Femur (tissue), 1 donor: ENCODE measurements around the gene ALDH3A1.
A peak's percentile ranks its signal among the peaks of the same experiment; 100 is the strongest.

ENCODE experiments used
- DNase-seq: peaks from one replicate; pipeline ENCODE4 v3.0.0-alpha.2; 2017

ALDH3A1 gene

DNA sequence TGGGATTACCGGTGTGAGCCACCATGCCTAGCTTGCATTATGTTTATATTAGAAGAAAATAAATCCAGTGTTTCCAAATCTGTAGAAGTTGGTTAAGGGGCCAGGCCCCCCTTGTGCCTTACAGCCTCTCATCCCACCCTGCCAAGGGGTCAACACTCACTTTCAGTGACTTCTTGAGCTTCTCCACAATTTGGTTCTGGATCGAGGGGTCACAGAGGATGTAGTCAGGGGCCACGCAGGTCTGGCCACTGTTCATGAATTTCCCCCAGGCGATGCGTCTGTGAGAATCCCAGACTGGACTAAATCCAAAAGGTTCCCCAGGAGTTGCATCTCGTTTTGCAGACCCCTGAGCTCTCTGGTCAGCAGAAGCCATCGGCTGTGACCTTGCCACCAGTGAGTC, 7.2 kb downstream of the ALDH3A1 start:
- no peak for DNase-seq

DNA sequence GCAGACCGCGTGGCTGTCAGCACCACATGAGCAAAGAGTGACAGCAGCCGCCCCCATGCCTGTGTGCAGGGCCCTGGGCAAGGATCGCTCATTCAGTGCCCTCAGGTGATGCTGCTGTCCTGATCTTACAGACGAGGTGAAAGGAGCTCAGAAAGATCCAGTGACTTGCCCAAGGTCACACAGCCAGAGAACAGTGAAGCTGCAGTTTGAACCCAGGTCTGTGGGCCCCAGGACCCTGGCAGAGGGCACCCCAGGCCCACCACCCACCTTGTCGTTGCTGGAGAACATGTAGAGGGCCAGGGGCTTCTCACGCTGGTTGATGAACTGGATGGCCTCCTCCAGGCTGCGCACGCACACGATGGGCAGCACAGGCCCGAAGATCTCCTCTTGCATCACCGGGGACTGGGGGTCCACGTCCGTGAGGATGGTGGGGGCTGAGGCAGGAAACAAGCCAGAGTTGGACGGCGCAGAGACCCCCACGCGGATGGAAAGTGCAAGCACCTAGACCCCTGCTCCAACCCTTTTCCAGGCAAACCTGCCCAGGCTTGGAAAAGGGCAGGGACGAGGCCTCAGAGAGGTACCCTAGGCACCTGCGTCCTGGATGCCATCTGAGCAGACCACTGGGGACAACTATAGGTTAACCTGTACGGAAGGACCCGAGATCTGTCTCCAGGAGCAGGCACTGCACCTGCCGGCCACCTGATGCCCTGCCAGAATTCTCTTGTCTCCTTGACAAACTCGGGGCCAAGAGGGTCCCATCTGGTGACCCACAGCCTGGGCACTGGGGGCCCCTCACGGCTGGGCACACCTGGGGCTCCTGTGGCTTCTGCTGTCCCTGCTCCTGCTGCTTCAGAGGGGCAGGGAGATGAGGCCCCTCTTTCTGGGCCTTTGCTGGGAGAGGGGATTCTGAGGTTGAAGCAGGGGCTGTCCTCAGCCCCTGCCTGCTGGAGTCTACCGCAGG, 8.6 kb downstream of the ALDH3A1 start:
- DNase-seq: no peak

DNA sequence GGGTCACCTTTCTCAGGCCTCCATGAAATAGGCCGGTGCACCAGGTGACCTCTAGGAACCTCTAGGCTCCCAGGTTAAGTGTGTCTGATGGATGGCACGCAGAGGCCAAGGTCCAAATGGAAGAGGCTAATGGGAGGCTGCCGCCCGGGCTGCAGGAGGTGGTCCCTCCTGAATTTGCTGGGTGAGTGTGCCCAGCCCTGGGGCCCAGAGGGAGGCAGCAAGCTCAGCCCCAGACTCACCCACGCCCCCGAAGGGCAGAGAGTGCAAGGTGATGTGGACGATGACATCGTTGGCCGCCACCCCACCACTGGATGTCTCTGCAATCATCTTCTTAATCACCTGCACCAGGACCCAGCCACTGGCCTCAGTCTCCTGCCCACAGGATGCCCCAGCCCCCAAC, 9.3 kb downstream of the ALDH3A1 start:
- DNase-seq: no peak

DNA sequence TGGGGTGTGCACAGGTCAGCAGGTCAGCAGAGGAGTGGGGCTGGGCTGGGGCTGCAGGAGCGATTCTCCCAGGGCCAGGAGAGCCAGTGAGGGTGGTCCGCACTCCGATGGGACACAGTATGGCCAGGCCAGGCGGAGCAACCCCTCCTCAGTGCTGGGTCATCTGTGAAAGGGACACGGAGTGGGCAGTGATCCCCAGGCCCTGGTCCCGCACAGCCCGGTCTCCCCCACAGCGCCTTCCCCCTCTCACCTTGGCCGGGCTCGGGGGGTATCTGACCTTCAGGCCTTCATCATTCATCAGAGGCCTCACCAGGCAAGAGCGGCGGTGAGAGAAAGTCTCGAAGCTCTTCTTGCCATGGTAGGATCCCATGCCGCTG, 10.0 kb downstream of the ALDH3A1 start:
- DNase-seq: no peak

DNA sequence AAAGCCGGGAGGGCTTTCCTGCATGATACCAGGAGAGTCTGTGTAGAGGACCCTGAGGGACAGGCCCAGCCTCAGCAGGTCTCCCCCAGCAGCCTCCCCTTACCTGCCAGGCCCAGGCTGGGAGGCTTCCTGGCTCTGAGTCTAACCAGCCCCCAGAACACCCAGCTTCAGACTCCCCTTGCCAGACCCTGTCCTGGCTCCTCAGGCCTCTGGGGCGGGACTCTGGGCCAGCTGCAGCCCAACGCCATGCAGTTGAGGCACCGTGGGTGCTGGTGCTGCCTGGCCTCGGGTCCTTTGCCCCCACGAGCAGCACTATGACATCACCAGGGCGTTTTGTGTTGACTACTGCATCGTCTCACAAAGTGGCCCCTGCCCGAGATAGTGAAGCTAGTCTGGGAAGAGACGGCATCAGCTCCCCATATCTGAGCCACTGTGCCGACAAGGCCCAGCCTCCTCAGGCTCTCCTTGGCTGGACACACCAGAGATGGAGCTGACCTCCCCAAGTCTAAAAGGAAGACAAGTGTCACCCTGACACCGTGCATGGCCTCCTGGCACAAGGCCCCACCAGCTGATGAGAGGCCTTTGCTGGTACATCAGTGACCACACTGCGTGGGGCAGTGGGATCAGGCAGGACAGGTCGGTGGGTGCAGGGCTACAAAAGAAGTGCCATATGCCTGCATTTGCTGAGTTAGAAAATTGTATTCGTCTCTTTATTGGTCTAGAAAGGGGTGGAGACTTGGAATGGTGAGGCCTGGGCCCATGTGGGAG, 10.6 kb downstream of the ALDH3A1 start:
- no peak for DNase-seq

DNA sequence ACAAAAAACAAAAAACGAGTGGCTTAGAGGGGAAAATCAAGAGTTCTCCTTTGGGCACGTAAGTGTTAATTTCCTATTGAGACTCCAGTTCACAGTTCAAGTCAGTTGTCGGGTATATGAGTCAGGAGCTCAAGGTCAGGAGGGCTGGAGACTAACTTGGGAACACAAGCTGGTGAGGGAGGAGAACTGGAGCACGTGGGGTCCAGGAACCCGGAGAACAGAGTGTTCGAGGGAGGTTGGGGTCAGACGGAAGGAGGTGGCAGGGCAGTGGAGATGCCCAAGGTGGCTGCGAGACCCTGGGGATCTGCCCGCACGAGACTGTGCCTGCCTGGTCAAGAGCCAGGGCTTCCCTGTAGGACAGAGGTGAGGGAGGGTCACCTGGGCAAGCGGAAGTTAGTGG, 12.0 kb downstream of the ALDH3A1 start:
- DNase-seq: no peak

DNA sequence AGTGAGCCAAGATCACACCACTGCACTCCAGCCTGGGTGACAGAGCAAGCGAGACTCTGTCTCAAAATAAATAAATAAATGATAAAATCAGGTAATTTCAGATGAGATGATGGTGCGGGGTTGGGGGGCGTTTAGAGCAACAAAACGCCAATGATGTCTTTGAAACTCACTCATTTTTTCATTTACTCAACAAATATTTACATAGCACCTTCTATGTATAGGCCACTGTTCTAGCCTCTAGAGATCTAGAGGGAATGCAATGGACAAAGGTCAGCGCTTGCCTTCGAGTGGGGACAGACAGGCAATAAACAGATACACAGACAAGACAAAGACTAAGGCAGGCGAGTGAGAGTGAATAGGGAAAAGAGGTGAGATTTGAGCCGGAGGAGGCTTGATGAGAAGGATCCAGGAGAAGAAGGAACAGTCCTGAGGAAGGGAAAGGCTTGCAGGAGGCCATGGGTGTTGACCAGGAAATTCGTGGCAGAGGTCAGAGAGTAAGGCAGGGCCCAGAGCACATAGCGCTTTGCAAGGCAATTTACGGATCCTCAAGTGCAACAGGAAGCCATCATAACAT, 14.1 kb downstream of the ALDH3A1 start:
- no peak for DNase-seq

DNA sequence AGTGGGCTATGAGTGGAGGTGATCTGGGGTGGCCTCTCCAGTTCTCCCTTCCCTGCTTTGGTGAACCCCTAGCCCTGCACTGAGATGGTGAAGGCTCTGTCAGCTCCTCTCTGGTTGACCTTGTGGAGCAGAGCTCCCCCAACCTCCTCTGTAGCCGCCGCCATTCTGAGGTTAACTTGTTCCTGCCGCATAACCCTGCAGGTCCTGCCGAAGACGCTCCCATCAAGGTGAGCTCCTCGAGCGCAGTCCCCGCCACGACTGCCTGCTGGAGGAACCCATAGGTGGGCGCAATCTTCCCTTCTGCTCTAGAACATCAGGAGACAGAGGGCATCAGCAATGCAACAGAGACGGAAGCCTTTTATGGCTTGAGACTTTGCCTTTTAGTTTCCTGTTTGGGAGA, 16.5 kb downstream of the ALDH3A1 start:
- DNase-seq: no peak

DNA sequence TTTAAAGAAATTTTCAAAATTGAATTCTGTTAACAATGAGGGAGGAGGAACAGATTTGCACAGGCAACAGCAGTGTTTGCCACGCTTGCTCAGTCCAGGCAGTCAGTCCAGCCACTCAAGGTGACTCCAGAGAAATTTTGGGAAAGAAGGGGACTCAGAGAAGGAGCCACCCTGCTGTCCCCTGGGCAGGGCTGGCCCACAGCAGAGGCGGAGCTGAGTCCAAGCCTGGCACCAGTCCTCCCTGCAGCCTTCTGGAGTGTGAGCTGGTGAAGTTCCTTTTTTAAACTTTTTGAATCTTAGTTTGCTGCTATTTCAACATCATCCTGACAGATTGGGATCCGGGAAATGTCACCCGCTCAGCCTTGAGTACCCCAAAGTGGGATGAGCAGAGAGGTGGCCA, 17.3 kb downstream of the ALDH3A1 start:
- DNase-seq: no peak

DNA sequence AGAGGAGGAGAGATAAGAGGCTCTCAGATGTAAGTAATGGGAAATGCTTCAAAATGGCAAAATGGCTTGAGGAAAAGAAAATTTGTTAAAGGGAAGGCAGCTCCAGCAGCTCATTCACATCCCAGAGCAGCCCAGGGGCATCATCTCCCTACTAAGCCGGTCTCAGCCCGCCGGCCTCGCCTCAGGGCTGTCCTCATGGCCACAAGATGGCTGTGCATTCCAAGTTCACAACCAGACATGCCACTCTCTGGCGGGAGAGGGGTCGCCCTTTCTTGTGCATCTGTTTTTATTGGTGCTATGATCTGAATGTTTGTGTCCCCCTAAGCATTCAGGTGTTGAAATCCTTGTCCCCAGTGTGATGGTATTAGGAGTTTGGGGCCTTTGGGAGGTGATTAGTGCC, 18.2 kb downstream of the ALDH3A1 start:
- DNase-seq: no peak

DNA sequence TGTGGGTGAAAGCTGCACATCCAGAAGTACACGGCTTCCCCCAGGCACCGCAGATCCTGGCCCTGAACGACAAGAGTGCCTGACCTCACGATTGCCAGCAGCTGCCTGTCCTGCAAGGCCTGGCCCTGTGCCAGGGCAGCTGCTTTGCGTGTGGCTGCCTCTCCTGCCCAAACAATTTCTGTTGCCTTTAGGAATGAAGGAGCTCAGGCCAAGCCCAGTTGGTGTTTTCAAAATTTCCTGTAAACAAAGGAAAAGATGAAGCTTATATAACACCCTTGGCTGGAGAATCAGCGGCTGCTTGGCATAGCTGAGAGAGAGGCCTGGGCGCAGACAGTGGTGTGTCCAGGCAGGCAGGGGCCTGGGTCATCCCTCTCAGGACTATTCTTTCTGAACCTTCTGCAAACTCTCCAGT, 20.0 kb downstream of the ALDH3A1 start:
- peak; percentile 89 for DNase-seq

DNA sequence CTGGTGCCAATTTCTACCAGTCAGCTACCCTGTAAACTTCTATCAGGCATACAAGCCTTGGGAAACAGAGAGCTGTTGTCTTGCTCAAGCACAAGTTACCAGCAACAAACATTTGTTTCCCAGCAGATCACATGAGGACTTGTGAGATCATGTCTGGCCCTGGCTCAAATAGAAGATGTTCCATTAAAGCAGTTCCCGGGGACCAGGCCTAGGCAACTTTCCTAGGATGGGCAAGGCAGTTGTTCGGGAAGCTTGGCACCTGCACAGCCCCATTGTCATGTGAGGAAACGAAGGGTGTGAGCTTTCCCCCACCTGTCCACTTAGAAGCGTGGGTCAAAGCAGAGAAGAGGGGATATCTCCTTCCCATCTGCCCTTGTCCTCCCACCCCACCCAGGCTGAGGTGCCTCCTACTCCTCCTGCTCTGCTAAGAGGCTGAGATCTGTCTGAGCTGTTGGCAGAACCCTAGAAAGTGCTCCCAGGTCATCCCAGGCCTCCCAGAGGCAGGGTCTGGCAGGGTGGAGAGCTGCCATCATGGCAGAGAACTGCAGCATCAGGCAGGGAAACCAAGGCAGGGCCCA, 20.5 kb downstream of the ALDH3A1 start:
- DNase-seq: peak; percentile 82

DNA sequence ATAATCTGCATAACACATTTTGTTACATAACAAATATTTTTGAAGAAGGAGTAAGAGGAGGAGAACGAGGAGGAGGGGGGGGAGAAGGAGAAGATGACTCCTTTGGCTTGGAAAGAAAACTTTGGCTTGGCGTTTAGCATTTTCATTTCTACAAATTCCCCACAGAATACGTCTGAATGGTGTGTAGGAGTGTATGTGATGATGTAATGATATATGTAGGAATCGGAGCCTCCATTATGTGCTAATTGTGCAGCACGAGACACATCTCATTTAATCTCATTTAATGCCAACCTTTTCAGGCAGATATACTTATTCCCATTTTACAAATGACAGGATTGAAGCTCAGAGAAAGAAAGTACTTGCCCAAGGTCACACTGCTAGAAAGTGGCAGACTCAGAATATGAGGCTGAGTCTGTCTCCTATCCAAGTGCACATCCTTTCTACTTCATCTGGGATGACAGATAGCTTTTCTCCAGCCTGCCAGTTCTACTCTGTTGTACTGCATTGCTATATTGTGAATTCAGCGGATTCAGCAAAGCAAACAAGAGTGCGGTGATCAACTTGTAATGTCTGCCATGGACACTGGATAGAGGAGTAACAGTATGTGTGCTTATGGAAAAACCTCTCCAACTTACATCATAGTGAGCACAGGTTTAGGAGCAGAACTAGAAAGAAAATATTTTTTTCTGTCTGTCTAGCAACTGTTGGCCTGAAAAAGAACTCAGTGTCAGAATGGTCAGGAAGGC, 21.3 kb downstream of the ALDH3A1 start:
- no peak for DNase-seq

DNA sequence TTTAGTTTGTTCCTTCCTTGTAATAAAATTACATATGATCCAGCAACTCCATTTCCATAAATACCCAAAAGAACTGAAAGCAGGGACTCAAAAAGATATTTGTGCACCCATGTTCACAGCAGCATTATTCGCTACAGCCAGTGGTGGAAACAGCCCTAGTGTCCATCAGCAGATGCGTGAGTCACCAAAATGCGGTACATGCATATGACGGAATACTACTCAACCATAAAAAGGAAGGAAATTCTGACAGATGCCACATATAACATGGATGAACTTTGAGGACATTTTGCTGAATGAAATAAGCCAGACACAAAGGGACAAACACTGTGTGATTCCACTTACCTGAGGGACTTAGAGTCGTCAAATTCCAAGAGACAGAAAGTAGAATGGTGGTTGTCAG, 22.6 kb downstream of the ALDH3A1 start:
- DNase-seq: no peak

DNA sequence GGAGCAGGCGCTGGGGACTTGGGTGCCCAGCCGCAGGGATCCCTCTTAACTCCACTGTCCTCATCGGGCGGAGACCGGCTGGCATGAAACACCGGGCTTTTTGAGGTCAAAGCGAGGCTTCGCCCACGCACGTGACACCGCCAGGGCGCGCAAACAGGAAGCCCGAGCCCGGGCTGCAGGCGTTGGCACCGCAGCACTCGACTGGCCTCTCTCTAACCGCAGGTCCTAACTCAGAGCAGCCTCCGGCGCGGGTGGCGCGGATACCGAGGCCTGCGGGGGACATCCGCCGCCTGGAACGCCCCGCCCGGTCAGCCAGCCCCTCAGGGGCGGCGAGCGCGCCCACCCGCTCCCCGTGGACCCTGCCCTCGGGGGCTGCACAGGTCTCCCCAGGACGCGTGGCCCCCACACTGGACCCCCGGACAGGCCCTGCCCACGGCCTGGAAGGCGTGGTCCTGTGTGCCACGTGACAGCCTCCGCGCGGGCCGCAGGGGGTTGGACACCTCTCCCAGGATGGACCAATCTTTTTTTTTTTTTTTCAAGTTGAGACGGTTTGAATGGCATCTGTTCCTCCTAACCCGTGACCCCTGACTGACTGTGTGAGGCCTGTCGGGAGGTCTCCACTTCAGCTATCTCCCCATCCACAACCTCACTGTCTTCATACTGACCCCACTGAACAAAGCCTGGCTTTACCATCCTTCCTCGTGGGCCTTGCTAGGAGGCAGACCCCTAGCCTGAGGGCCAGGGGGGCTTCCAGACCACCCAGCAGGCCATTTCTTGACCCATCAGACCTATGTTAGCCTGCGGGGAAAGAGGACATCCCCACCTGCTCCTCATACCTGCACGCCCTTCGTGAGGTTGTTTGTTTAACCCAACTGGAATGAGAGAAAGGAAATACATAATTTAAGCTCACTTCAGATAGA, 23.3 kb downstream of the ALDH3A1 start:
- peak; percentile 54 for DNase-seq

DNA sequence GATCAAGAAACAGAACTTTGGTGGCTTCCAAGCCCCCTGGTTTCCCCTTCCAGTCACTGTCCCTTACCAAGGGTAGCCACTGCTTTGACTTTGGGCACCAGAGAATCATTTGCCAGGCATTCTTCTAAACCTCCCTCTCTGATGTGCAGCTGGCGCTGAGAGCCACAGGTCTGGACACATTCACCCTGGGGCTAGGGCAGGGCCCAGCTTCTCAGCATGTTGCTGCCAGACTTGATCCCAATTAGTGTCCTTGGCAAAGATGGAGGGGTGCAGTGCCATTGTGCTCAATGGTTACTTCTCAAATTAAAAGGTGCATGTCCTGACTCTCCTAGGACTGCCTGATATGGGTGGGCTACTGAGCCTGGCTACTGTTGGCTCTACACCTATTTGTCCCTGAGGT, 24.1 kb downstream of the ALDH3A1 start:
- DNase-seq: no peak

DNA sequence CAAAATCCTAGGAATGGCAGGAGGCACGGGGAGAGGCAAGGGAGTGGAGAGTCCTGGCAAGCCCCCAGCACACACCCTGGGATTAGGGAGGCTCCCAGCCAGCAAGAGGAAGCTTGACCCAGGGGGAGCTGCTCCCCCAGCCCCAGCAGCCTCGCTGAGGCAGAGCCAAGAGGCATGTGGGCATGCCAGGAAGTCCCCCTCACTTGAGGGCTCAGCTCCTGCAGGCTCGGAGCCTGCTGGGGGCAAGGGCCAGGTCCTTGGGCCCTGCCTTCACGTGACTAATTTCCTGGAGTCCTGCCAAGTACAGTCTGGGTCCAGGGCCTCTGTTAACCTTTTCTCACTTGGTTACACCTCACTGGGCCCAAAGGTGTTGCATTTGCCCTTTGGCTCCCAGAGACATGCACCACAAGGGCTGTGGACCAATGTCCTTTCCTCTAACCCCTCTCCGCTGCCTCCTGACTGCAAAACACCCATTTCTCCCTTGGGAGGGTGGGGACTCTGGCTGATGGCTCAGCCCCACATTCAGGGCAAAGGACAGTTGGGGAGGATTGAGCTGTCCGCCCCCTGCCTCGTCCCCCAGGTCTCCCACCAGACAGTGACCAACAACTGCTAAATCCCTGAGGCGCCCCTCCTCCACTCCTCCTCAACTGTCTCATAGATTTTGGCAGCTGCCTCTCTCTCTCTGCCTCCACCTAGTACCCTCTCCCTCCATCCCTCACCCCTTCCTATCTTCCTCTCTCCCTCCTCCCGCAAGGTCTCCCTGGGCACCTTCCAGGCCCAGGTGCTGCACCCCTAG, 27.3 kb downstream of the ALDH3A1 start:
- peak; percentile 15 for DNase-seq

DNA sequence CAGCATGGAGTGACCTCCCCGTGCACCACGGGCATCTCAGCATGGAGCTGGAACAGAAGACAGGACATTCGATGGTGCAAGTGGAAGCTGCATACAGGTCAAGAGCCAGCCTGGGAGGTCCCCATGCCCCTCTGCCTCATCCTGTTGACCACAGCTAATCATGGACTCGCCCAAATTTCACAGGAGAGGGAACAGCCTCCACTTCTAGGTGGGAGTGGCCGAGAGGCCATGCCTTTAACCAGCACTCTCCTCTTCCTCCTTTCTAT, 28.0 kb downstream of the ALDH3A1 start:
- DNase-seq: no peak

DNA sequence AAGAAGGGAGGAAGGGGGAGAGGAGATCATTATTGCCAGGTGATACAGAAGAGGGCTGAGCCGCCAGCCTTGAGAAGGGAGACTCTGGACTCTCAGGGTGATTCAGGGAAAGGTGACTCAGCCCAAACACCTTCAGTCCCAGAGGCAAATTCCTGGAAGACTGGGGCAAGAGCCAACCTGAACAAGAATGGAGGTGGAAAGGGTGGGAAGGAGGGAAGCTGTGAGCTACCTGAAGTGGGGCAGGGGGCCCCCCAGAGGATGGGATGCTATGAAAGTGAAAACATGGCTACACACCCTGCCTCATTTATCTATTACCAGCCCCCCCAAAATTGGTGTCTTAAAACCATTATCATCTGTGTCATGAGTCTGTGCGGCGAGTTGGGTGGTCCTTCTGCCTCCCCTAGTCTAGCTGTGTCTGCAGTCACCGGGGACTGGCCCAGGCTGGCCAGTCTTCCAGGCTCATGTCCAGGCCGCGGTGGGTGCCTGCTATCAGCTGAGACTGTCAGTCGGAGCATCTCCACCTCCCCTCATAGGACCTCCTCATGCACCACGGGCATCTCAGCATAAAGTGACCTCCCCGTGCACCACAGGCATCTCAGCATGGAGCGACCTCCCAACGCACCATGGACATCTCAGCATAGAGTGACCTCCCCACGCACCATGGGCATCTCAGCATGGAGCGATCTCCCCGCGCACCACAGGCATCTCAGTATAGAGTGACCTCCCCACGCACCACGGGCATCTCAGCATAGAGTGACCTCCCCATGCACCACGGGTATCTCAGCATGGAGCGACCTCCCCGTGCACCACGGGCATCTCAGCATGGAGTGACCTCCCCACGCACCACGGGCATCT, 28.5 kb downstream of the ALDH3A1 start:
- no peak for DNase-seq
